GM23338 (cell line): Measurements from ENCODE around the gene CORO7. TPM values are rescaled to one million over a fixed set of nuclear protein-coding genes. Genes with fewer than 3 reads are reported as not detected.
"Not testable (repeated sequence)": the region's sequence is repeated elsewhere in the genome, so short reads cannot be mapped to it uniquely, and the experiment has no call there.

Experiments
- ATAC-seq: fragments of 200-7000 bp; cut with Tn5 transposase; 3 replicates; pipeline ENCODE4 v1.9.1; 2020
- DNase-seq: peaks from one replicate; pipeline ENCODE4 v3.0.0-alpha.2; 2015; ENCODE audit warnings: low spot score
- H2AFZ ChIP-seq: fragments of 200-600 bp; sonication (generic); 2 replicates; pipeline ENCODE4 v1.8.0; 2016; ENCODE audit warnings: antibody characterized with exemption, mild to moderate bottlenecking, moderate library complexity
- H3F3A ChIP-seq: fragments of 200-600 bp; sonication (generic); replicated peaks from 2 replicates; pipeline ENCODE4 v1.8.0; 2017; ENCODE audit warnings: antibody characterized with exemption, mixed run types, low read depth
- H3K27ac ChIP-seq: fragments of 200-600 bp; sonication (generic); 2 replicates; pipeline ENCODE4 v1.6.1; 2016; ENCODE audit warnings: low read depth
- H3K27me3 ChIP-seq: fragments of 200-600 bp; sonication (generic); 2 replicates; pipeline ENCODE4 v1.8.0; 2016; ENCODE audit warnings: mild to moderate bottlenecking, mixed run types, moderate library complexity; ENCODE audit not compliant: insufficient read depth
- H3K36me3 ChIP-seq: fragments of 200-600 bp; sonication (generic); 2 replicates; pipeline ENCODE4 v1.8.0; 2016; ENCODE audit warnings: mild to moderate bottlenecking; ENCODE audit not compliant: insufficient read depth
- H3K4me1 ChIP-seq: fragments of 200-600 bp; sonication (generic); 2 replicates; pipeline ENCODE4 v1.8.0; 2016; ENCODE audit warnings: mild to moderate bottlenecking, moderate library complexity; ENCODE audit not compliant: insufficient read depth
- H3K4me2 ChIP-seq: fragments of 200-600 bp; sonication (generic); 2 replicates; pipeline ENCODE4 v1.7.1; 2017; ENCODE audit warnings: mixed run types
- H3K4me3 ChIP-seq: fragments of 200-600 bp; sonication (generic); 2 replicates; pipeline ENCODE4 v1.6.1; 2016; ENCODE audit warnings: mixed run types
- H3K79me2 ChIP-seq: fragments of 200-600 bp; sonication (generic); replicated peaks from 2 replicates; pipeline ENCODE4 v1.8.0; 2017; ENCODE audit warnings: mild to moderate bottlenecking; ENCODE audit not compliant: insufficient read depth
- H3K9me2 ChIP-seq: fragments of 200-600 bp; sonication (generic); 2 replicates; pipeline ENCODE4 v1.8.0; 2017; ENCODE audit not compliant: insufficient read depth
- H4K20me1 ChIP-seq: fragments of 200-600 bp; sonication (generic); replicated peaks from 2 replicates; pipeline ENCODE4 v1.8.0; 2017; ENCODE audit warnings: mild to moderate bottlenecking; ENCODE audit not compliant: insufficient read depth
- H3K27ac Mint-ChIP-seq: 2 replicates; pipeline ENCODE4 v1.8.0; 2020; ENCODE audit warnings: inconsistent platforms, mild to moderate bottlenecking, moderate library complexity, mixed read lengths
- H3K27me3 Mint-ChIP-seq: 3 replicates; pipeline ENCODE4 v1.8.0; 2022; ENCODE audit warnings: low read depth, mild to moderate bottlenecking, moderate library complexity, mixed read lengths, inconsistent platforms; ENCODE audit not compliant: insufficient read depth, poor library complexity
- H3K36me3 Mint-ChIP-seq: 3 replicates; pipeline ENCODE4 v1.8.0; 2021; ENCODE audit warnings: low read depth, mild to moderate bottlenecking, inconsistent platforms, moderate library complexity, mixed read lengths
- H3K4me1 Mint-ChIP-seq: 3 replicates; pipeline ENCODE4 v1.8.0; 2020; ENCODE audit warnings: mild to moderate bottlenecking, inconsistent platforms, mixed read lengths
- H3K4me3 Mint-ChIP-seq: 3 replicates; pipeline ENCODE4 v1.8.0; 2021; ENCODE audit warnings: moderate library complexity, mild to moderate bottlenecking, inconsistent platforms, mixed read lengths
- H3K9me3 Mint-ChIP-seq: 3 replicates; pipeline ENCODE4 v1.8.0; 2020; ENCODE audit warnings: moderate library complexity, mild to moderate bottlenecking, inconsistent platforms, mixed read lengths
- CREB1 ChIP-seq: fragments of 250-450 bp; sonication (Bioruptor Pico); IDR thresholded peaks from 2 replicates; pipeline ENCODE4 v1.5.0; 2020; ENCODE audit warnings: low read depth, mild to moderate bottlenecking, moderate library complexity
- EZH2 ChIP-seq: fragments of 200-600 bp; sonication (generic); IDR thresholded peaks from one replicate; pipeline ENCODE4 v1.8.0; 2017; ENCODE audit warnings: antibody characterized with exemption, mild to moderate bottlenecking, low read depth; ENCODE audit not compliant: unreplicated experiment
- JUNB ChIP-seq: IDR thresholded peaks from one replicate; pipeline ENCODE4 v1.6.1; 2016; ENCODE audit warnings: antibody characterized with exemption; ENCODE audit not compliant: unreplicated experiment
- NANOG ChIP-seq: IDR thresholded peaks from 2 replicates; pipeline ENCODE4 v1.6.1; 2016; ENCODE audit warnings: antibody characterized with exemption, borderline replicate concordance
- POLR2AphosphoS5 ChIP-seq: IDR thresholded peaks from 2 replicates; pipeline ENCODE4 v1.6.1; 2016; ENCODE audit warnings: antibody characterized with exemption, low read depth
- REST ChIP-seq: IDR thresholded peaks from one replicate; pipeline ENCODE4 v1.6.1; 2018; ENCODE audit warnings: antibody characterized with exemption; ENCODE audit not compliant: unreplicated experiment
- ZNF114 ChIP-seq: fragments of 250-450 bp; sonication (Bioruptor Pico); IDR thresholded peaks from 2 replicates; pipeline ENCODE4 v1.5.0; 2020; ENCODE audit warnings: mild to moderate bottlenecking, moderate library complexity
- polyA plus RNA-seq: library from polyadenylated mRNA; unstranded; fragments of >200 nt; fragmentation: Nextera tagmentation; extraction: Ambion mirVana; gene quantifications from 2 replicates; pipeline ENCODE4 v1.2.1, GENCODE V29; 2016
- total RNA-seq: library from RNA; depleted of rRNA; stranded (reverse); fragments of >200 nt; shearing (Covaris generic); gene quantifications from 2 replicates; pipeline ENCODE4 v1.2.3, GENCODE V29; 2014
- TF ChIP-seq, protein P1 (sequence below): IDR thresholded peaks from 2 replicates; pipeline ENCODE4 v1.6.1; 2016; ENCODE audit warnings: antibody characterized with exemption

Gene CORO7
- total and polyA plus RNA-seq, 2 experiments from 2014 or later: 14.2 to 46.4 TPM

DNA sequence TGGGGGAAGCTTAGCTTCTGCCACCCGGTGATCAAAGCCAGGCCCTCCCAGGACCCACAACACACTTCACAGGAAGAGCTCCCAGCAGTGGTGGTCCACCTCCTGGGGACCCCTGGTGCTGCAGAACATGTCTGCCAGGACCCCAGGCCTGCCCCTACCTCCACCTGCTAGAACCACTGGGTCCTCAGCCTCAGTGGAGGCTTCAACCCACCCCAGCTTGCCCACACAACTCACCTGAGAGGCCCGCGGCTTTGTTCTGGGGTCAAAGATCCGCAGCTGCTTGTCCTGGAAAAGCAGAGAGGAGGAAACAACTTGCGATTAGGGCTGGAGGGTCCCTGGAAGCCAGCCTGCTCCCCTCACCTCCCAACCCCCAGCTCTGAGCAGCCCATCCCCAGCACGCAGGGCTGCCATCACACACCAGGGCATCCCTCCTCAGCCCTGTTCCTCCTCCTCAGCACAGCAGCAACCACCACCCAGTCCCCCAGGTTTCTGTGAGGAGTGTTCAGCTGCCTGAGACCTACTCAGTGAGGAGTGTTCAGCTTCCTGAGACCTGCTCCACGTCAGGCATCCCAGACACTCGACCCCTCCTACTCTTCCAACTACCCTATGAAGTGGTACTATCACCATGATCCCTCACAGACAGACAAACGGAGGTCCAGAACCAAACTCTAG lies 21.2 kb downstream of the CORO7 start (continued):
- TF ChIP-seq, protein P1, sequence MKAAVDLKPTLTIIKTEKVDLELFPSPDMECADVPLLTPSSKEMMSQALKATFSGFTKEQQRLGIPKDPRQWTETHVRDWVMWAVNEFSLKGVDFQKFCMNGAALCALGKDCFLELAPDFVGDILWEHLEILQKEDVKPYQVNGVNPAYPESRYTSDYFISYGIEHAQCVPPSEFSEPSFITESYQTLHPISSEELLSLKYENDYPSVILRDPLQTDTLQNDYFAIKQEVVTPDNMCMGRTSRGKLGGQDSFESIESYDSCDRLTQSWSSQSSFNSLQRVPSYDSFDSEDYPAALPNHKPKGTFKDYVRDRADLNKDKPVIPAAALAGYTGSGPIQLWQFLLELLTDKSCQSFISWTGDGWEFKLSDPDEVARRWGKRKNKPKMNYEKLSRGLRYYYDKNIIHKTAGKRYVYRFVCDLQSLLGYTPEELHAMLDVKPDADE: no peak
- TF ChIP-seq EZH2 (no peak), CREB1 (CRISPR knock-in tag) (no peak), NANOG (no peak), POLR2AphosphoS5 (no peak), REST (no peak), JUNB (no peak), ZNF114 (no peak)

GRCh38 chr16:4393850-4394249 lies 22.5 kb downstream of the CORO7 start:
- H3K27me3 Mint-ChIP-seq: peaks cover 21% of the 10 kb centered on the region
- H3K27me3 ChIP-seq, H2AFZ ChIP-seq, H3K9me2 ChIP-seq, H3K4me3 ChIP-seq, H4K20me1 ChIP-seq, H3K36me3 ChIP-seq, DNase-seq, ATAC-seq, H3K36me3 Mint-ChIP-seq, H3K79me2 ChIP-seq, H3K9me3 Mint-ChIP-seq, H3K4me3 Mint-ChIP-seq: not testable (repeated sequence)
- Histone ChIP-seq H3K27ac (peak overlapping the region; percentile 100), H3K4me2 (peak overlapping the region; percentile 78; the same call in 1 of the 2 replicates), H3F3A (peaks cover 34% of the 10 kb centered on the region), H3K4me1 (peaks cover 42% of the 10 kb centered on the region)
- peaks cover 44% of the 10 kb centered on the region for H3K4me1 Mint-ChIP-seq
- peak overlapping the region; percentile 98; the same call in 1 of the 2 replicates for H3K27ac Mint-ChIP-seq

- Mint-ChIP-seq H3K36me3 (no peaks in the 10 kb centered on the region; the same call in 2 of the 3 replicates), H3K4me1 (peaks cover 45% of the 10 kb centered on the region), H3K27me3 (peaks cover 21% of the 10 kb centered on the region), H3K9me3 (no peaks in the 10 kb centered on the region), H3K27ac (peak overlapping the region; percentile 98), H3K4me3 (peak overlapping the region; percentile 34; the same call in 1 of the 3 replicates)
- Histone ChIP-seq H3F3A (peaks cover 34% of the 10 kb centered on the region), H3K9me2 (no peaks in the 10 kb centered on the region), H2AFZ (0 out of 2 replicates have a peak overlapping the region, but pooled peaks have one; percentile 32), H3K4me1 (peaks cover 43% of the 10 kb centered on the region), H3K36me3 (no peaks in the 10 kb centered on the region), H3K79me2 (no peaks in the 10 kb centered on the region), H4K20me1 (no peaks in the 10 kb centered on the region), H3K4me2 (peak overlapping the region; percentile 78), H3K4me3 (peak overlapping the region; percentile 45), H3K27ac (peak overlapping the region; percentile 100), H3K27me3 (no peaks in the 10 kb centered on the region)
- DNase-seq (no peak), ATAC-seq (peak; percentile 3; the same call in 2 of the 3 replicates)
- no peak for TF ChIP-seq EZH2
- TF ChIP-seq, protein P1: no peak
- no peak for TF ChIP-seq REST
- TF ChIP-seq POLR2AphosphoS5: no peak
Observed at GRCh38 chr16:4393240-4393600, 23.2 kb downstream of the CORO7 start.
